ENCODE data around the gene MAML2. TPM values are rescaled to one million over a fixed set of nuclear protein-coding genes. Genes with fewer than 3 reads are reported as not detected.
A peak's percentile ranks its signal among the peaks of the same experiment; 100 is the strongest.

MAML2 gene
- total and polyA plus RNA-seq, 8 donors: 1.3 to 22.8 (median 12.1) TPM

- 49 to 68% (median 63%) methylated on average over 5 of the region's 5 CpGs for WGBS, 5 donors
- H3K27me3 ChIP-seq: no peaks in the 10 kb centered on the region
- no peaks in the 10 kb centered on the region for H3K36me3 ChIP-seq
- H3K9me3 ChIP-seq: no peaks in the 10 kb centered on the region
- peak in 1 of 2 donors; percentile 51 for DNase-seq
- H3K4me1 ChIP-seq: peaks cover 19 to 76% (median 43%) of the 10 kb centered on the region in 4 donors
- H3K27ac ChIP-seq: no peak overlapping the region
- intact Hi-C loops (cut with DNase I; ENCODE audit: low total_unique reads): no loop called here
- no peak overlapping the region for H3K4me3 ChIP-seq
- no peak for TF ChIP-seq CTCF (IDR thresholded peaks at IDR 0.05)
- TF ChIP-seq POLR2A (IDR thresholded peaks at IDR 0.05): no peak
- TF ChIP-seq EP300 (IDR thresholded peaks at IDR 0.05): no peak
- no peak for TF ChIP-seq POLR2AphosphoS5 (IDR thresholded peaks at IDR 0.05)
These were observed 125.0 kb downstream of the MAML2 start for GRCh38 chr11:96218006-96218405.

DNA sequence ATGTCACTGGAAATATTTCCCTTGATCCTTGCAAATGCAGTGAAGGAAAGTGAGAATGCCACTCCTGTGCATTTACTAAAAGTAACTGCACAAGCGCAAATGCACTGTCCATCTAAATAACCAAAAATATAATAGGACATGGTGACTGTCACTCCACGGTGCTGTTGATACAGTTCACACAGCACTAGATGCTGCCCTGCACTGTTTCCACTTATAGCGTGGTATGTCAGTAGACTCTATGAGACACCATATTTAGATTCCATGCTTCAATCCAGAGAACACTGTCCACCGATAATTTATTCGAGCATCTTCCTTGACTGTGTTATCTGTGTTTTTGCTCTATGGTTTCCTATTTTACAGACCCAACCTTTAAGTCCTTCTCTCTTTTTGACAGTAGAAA, 125.8 kb downstream of the MAML2 start:
- Histone ChIP-seq H3K27ac (peak overlapping the region in 2 of 5 donors; percentile 55 to 79), H3K4me1 (peaks cover 22 to 81% (median 50%) of the 10 kb centered on the region in 4 donors), H3K4me3 (no peak overlapping the region), H3K27me3 (no peaks in the 10 kb centered on the region), H3K36me3 (no peaks in the 10 kb centered on the region), H3K9me3 (no peaks in the 10 kb centered on the region)
- TF ChIP-seq CTCF (IDR thresholded peaks at IDR 0.05) (no peak), POLR2AphosphoS5 (IDR thresholded peaks at IDR 0.05) (no peak), POLR2A (IDR thresholded peaks at IDR 0.05) (no peak), EP300 (IDR thresholded peaks at IDR 0.05) (no peak)
- DNase-seq: no peak
- 84 to 98% (median 94%) methylated on average over 5 of the region's 5 CpGs for WGBS, 5 donors
- intact Hi-C loops (cut with DNase I; ENCODE audit: low total_unique reads): no loop called here

DNA sequence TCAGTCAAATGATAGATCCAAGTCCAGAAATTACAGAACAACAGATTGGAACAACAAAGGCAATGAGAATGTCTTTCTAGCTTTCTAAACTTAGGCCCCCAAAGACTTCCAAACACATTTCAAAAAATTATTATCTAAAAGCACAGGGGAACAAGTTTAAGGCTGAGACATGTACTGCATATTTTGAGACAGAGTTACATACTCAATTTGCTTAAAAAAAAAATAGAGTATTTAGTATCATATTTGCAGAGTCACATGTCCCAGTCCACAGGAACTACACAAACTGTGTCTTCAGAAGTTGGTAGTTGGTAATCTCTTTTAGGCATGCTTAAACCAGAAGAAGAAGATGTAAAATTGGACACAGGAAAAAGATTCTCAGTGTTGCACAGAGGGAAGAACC, 127.2 kb downstream of the MAML2 start:
- Histone ChIP-seq H3K27ac (peak overlapping the region; percentile 55 to 86 (median 79)), H3K4me3 (no peak overlapping the region), H3K4me1 (peaks cover 22 to 75% (median 45%) of the 10 kb centered on the region in 4 donors), H3K27me3 (no peaks in the 10 kb centered on the region), H3K36me3 (no peaks in the 10 kb centered on the region), H3K9me3 (no peaks in the 10 kb centered on the region)
- intact Hi-C loops (cut with DNase I; ENCODE audit: low total_unique reads): no loop called here
- TF ChIP-seq POLR2A (IDR thresholded peaks at IDR 0.05) (no peak), EP300 (IDR thresholded peaks at IDR 0.05) (no peak), CTCF (IDR thresholded peaks at IDR 0.05) (no peak), POLR2AphosphoS5 (IDR thresholded peaks at IDR 0.05) (no peak)
- DNase-seq: no peak

DNA sequence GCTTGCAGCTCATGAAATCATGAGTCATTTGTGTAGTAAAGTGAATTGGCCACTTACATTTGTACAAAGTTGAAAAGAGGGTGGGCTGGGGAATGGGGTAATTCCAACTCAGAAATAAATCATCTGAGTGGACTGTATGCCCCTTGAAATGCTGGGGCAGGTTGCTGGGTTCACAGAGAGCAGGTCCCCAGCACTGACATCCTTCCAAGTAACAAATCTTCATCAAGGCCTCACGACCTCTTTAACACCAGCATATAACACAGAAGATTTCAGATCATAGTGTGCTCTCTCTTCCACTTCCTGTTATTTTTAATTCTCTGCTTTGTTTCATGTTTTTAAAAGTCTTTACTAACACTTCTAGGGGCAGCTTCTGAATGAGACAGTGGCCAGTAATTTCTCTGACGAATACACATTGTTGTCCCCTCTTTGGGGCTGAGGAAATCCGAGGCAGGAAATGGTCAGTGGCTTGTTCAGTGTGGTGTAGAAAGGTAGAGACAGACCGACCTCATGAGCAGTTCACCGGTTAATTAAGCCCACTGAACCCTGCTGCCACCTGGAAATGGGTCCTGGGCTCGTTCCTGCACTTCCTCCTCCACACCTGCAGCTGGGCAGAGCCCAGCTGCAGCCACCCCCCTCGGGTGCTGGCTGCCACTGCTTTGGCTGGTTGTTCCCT, 127.7 kb downstream of the MAML2 start:
- peak overlapping the region; percentile 55 to 86 (median 79) for H3K27ac ChIP-seq
- 32 to 41% (median 36%) methylated on average over 7 of the region's 7 CpGs for WGBS, 5 donors
- DNase-seq: peak in 1 of 2 donors; percentile 58
- no peaks in the 10 kb centered on the region for H3K27me3 ChIP-seq
- H3K4me1 ChIP-seq: peaks cover 21 to 70% (median 41%) of the 10 kb centered on the region in 4 donors
- H3K36me3 ChIP-seq: no peaks in the 10 kb centered on the region
- intact Hi-C loops (cut with DNase I; ENCODE audit: low total_unique reads): no loop called here
- no peak overlapping the region for H3K4me3 ChIP-seq
- TF ChIP-seq POLR2AphosphoS5 (IDR thresholded peaks at IDR 0.05) (no peak), EP300 (IDR thresholded peaks at IDR 0.05) (no peak), POLR2A (IDR thresholded peaks at IDR 0.05) (no peak), CTCF (IDR thresholded peaks at IDR 0.05) (no peak)
- H3K9me3 ChIP-seq: no peaks in the 10 kb centered on the region

Measured in stomach (tissue), 9 donors.